IMR-90 (cell line): ENCODE measurements around the gene CADM2. TPM values are rescaled to one million over a fixed set of nuclear protein-coding genes. Genes with fewer than 3 reads are reported as not detected.

Experiments
- ATAC-seq: fragments of 200-7000 bp; cut with Tn5 transposase; 2 replicates; pipeline ENCODE4 v1.9.1; 2020; ENCODE audit warnings: low read depth, mild to moderate bottlenecking, moderate library complexity
- BruUV-seq: library from RNA; stranded (reverse); fragments of 400-500 nt; replicated peaks from 2 replicates; lab custom pipeline; 2021; lab: Mats Ljungman, UMichigan
- CTCF ChIA-PET: fragments of 300-600 bp; formaldehyde crosslinking; extraction: SDS; loops from one replicate; lab custom pipeline; 2021; ENCODE audit warnings: antibody characterized with exemption; lab: Yijun Ruan, JAX
- POLR2A ChIA-PET: fragments of 300-600 bp; sonication (Branson Sonifier 250); formaldehyde crosslinking; loops from one replicate; lab custom pipeline; 2022; ENCODE audit warnings: antibody characterized with exemption; ENCODE audit not compliant: unreplicated experiment; lab: Charles Lee
- DNase-seq: peaks from one replicate; pipeline ENCODE4 v3.0.0; 2013
- H2AFZ ChIP-seq: replicated peaks from 2 replicates; pipeline ENCODE3; 2013; ENCODE audit warnings: low read length, mild to moderate bottlenecking; ENCODE audit not compliant: poor library complexity
- H2AK5ac ChIP-seq: 2 replicates; pipeline ENCODE4 v1.6.1; 2013; ENCODE audit warnings: low read depth, low read length, inconsistent platforms
- H2AK9ac ChIP-seq: replicated peaks from 2 replicates; pipeline ENCODE3; 2013; ENCODE audit warnings: mild to moderate bottlenecking, low read depth, low read length, moderate library complexity; ENCODE audit not compliant: poor library complexity
- H2BK120ac ChIP-seq: 2 replicates; pipeline ENCODE4 v1.6.1; 2013; ENCODE audit warnings: low read depth, low read length, inconsistent platforms
- H2BK15ac ChIP-seq: 3 replicates; pipeline ENCODE4 v1.6.1; 2013; ENCODE audit warnings: low read depth, low read length, inconsistent platforms
- H2BK20ac ChIP-seq: 2 replicates; pipeline ENCODE4 v1.6.1; 2013; ENCODE audit warnings: low read depth, mild to moderate bottlenecking, inconsistent platforms, low read length, moderate library complexity
- H2BK5ac ChIP-seq: 2 replicates; pipeline ENCODE4 v1.6.1; 2013; ENCODE audit warnings: mild to moderate bottlenecking, low read depth, low read length, inconsistent platforms; ENCODE audit not compliant: poor library complexity, severe bottlenecking
- H3K14ac ChIP-seq: replicated peaks from 2 replicates; pipeline ENCODE4 v1.6.1; 2013; ENCODE audit warnings: low read depth, low read length, inconsistent platforms
- H3K18ac ChIP-seq: 2 replicates; pipeline ENCODE4 v1.6.1; 2013; ENCODE audit warnings: low read depth, low read length, control low read depth
- H3K23ac ChIP-seq: 2 replicates; pipeline ENCODE4 v1.6.1; 2013; ENCODE audit warnings: low read depth, low read length, inconsistent platforms
- H3K27ac ChIP-seq: 2 replicates; pipeline ENCODE4 v1.5.1; 2013; ENCODE audit warnings: mild to moderate bottlenecking, control low read depth, low read length; ENCODE audit not compliant: insufficient read depth
- H3K27me3 ChIP-seq: 2 replicates; pipeline ENCODE4 v1.6.1; 2013; ENCODE audit warnings: low read length; ENCODE audit not compliant: control insufficient read depth, insufficient read depth
- H3K36me3 ChIP-seq: 2 replicates; pipeline ENCODE4 v1.6.1; 2013; ENCODE audit warnings: low read length, mixed read lengths; ENCODE audit not compliant: control insufficient read depth, insufficient read depth
- H3K4ac ChIP-seq: 2 replicates; pipeline ENCODE4 v1.6.1; 2013; ENCODE audit warnings: low read depth, low read length, inconsistent platforms
- H3K4me1 ChIP-seq: 2 replicates; pipeline ENCODE4 v1.6.1; 2013; ENCODE audit warnings: low read length, mixed read lengths; ENCODE audit not compliant: control insufficient read depth, insufficient read depth
- H3K4me2 ChIP-seq: 2 replicates; pipeline ENCODE4 v1.6.1; 2013; ENCODE audit warnings: low read depth, mild to moderate bottlenecking, control low read depth, low read length, moderate library complexity
- H3K4me3 ChIP-seq: 2 replicates; pipeline ENCODE4 v1.5.1; 2013; ENCODE audit warnings: low read depth, mild to moderate bottlenecking, control low read depth, low read length, moderate library complexity; ENCODE audit not compliant: insufficient read depth
- H3K56ac ChIP-seq: 2 replicates; pipeline ENCODE4 v1.6.1; 2013; ENCODE audit warnings: low read length, inconsistent platforms; ENCODE audit not compliant: insufficient read depth; ENCODE audit errors: extremely low read depth
- H3K79me1 ChIP-seq, 2 experiments: 2 replicates each; pipeline ENCODE4 v1.6.1; 2013; ENCODE audit warnings: low read length in 2 of 2, inconsistent platforms in 1 of 2, low read depth in 1 of 2
- H3K9ac ChIP-seq: 2 replicates; pipeline ENCODE4 v1.6.1; 2013; ENCODE audit warnings: low read depth, low read length, control low read depth
- H3K9me1 ChIP-seq: 2 replicates; pipeline ENCODE4 v1.6.1; 2013; ENCODE audit warnings: low read length, inconsistent platforms; ENCODE audit not compliant: insufficient read depth
- H3K9me3 ChIP-seq: 2 replicates; pipeline ENCODE4 v1.6.1; 2013; ENCODE audit warnings: low read length; ENCODE audit not compliant: control insufficient read depth, insufficient read depth
- H4K20me1 ChIP-seq: 2 replicates; pipeline ENCODE4 v1.6.1; 2013; ENCODE audit warnings: low read length, inconsistent platforms; ENCODE audit not compliant: insufficient read depth
- H4K5ac ChIP-seq: 2 replicates; pipeline ENCODE4 v1.6.1; 2013; ENCODE audit warnings: mild to moderate bottlenecking, low read depth, low read length, control low read depth
- H4K8ac ChIP-seq, 2 experiments: 2 replicates each; pipeline ENCODE4 v1.6.1; 2013; ENCODE audit warnings: low read depth in 2 of 2, low read length in 2 of 2, control low read depth in 1 of 2, inconsistent platforms in 1 of 2
- H4K91ac ChIP-seq: 2 replicates; pipeline ENCODE4 v1.6.1; 2013; ENCODE audit warnings: low read depth, low read length, inconsistent platforms; ENCODE audit not compliant: insufficient read depth
- BHLHE40 ChIP-seq: fragments of 150-350 bp; IDR thresholded peaks from 2 replicates; pipeline ENCODE4 v1.6.1; 2016; ENCODE audit warnings: mild to moderate bottlenecking, low read depth, low read length
- CEBPB ChIP-seq: IDR thresholded peaks from 2 replicates; pipeline ENCODE4 v1.6.1; 2012; ENCODE audit warnings: low read depth, low read length, improper control_type of control experiment
- CHD1 ChIP-seq: IDR thresholded peaks from 2 replicates; pipeline ENCODE4 v1.6.1; 2012; ENCODE audit warnings: low read depth, low read length, improper control_type of control experiment
- CTCF ChIP-seq: conservative IDR thresholded peaks from 2 replicates; pipeline ENCODE4 v1.5.1; 2012; ENCODE audit warnings: mild to moderate bottlenecking, low read depth, low read length, improper control_type of control experiment
- ELK1 ChIP-seq: fragments of 150-350 bp; IDR thresholded peaks from 2 replicates; pipeline ENCODE4 v1.6.1; 2016; ENCODE audit warnings: low read depth, mild to moderate bottlenecking, low read length, moderate library complexity, borderline replicate concordance
- FOS ChIP-seq: fragments of 150-350 bp; IDR thresholded peaks from 2 replicates; pipeline ENCODE4 v1.6.1; 2016; ENCODE audit warnings: low read depth, low read length
- MAFK ChIP-seq: IDR thresholded peaks from 2 replicates; pipeline ENCODE4 v1.6.1; 2012; ENCODE audit warnings: low read depth, low read length, improper control_type of control experiment
- MAZ ChIP-seq: IDR thresholded peaks from 2 replicates; pipeline ENCODE4 v1.6.1; 2012; ENCODE audit warnings: low read depth, mild to moderate bottlenecking, low read length, improper control_type of control experiment, moderate library complexity, borderline replicate concordance
- MXI1 ChIP-seq: IDR thresholded peaks from 2 replicates; pipeline ENCODE4 v1.6.1; 2012; ENCODE audit warnings: low read depth, mild to moderate bottlenecking, low read length, moderate library complexity, borderline replicate concordance
- NFE2L2 ChIP-seq: fragments of 150-350 bp; IDR thresholded peaks from 2 replicates; pipeline ENCODE4 v1.6.1; 2016; ENCODE audit warnings: low read depth, mild to moderate bottlenecking, low read length
- POLR2A ChIP-seq: IDR thresholded peaks from 2 replicates; pipeline ENCODE4 v1.6.1; 2012; ENCODE audit warnings: mild to moderate bottlenecking, low read depth, low read length
- RAD21 ChIP-seq: IDR thresholded peaks from 2 replicates; pipeline ENCODE4 v1.6.1; 2012; ENCODE audit warnings: low read length, improper control_type of control experiment
- RCOR1 ChIP-seq: IDR thresholded peaks from 2 replicates; pipeline ENCODE4 v1.6.1; 2012; ENCODE audit warnings: mild to moderate bottlenecking, low read length, improper control_type of control experiment; ENCODE audit not compliant: insufficient replicate concordance
- RFX5 ChIP-seq: IDR thresholded peaks from 2 replicates; pipeline ENCODE4 v1.8.0; 2012; ENCODE audit warnings: low read depth, mild to moderate bottlenecking, low read length, moderate library complexity
- SMC3 ChIP-seq: fragments of 150-350 bp; IDR thresholded peaks from 2 replicates; pipeline ENCODE4 v1.6.1; 2016; ENCODE audit warnings: low read depth, mild to moderate bottlenecking, antibody characterized with exemption, low read length, moderate library complexity
- USF2 ChIP-seq: fragments of 150-350 bp; IDR thresholded peaks from 2 replicates; pipeline ENCODE4 v1.6.1; 2017; ENCODE audit warnings: mild to moderate bottlenecking, antibody characterized with exemption, low read length, low read depth
- WGBS, 2 experiments: methylation state at CpG; one replicate each; pipeline versions ENCODE4 v1.1.5 to v1.1.7; 2013; ENCODE audit warnings: missing lambda C conversion rate in 2 of 2; ENCODE audit not compliant: insufficient read length in 1 of 2; ENCODE audit errors: extremely low coverage in 2 of 2; 5-methylcytosine and 5-hydroxymethylcytosine counted together
- dilution Hi-C: fragments of 300-500 bp; cut with HindIII; formaldehyde crosslinking; loops from one replicate; pipeline ENCODE4 v1.14.3; 2018; ENCODE audit warnings: low sequenced_read_pairs; ENCODE audit not compliant: unreplicated experiment
- in situ Hi-C: fragments of 300-500 bp; cut with MboI; formaldehyde crosslinking; loops from 3 replicates; pipeline ENCODE4 v1.14.3; 2019; ENCODE audit warnings: low sequenced_read_pairs, inconsistent platforms, mixed read lengths
- intact Hi-C: fragments of 100-400 bp; cut with micrococcal nuclease; formaldehyde crosslinking; loops from 2 replicates; pipeline ENCODE4 v1.10.0; 2022
- polyA plus RNA-seq, 3 experiments: library from polyadenylated mRNA; depleted of rRNA; stranded (reverse); fragments of >200 nt; gene quantifications; 2 replicates each; pipeline ENCODE4 v1.2.3, GENCODE V29; 2012; ENCODE audit warnings: low replicate concordance in 1 of 3
- total RNA-seq: library from RNA; depleted of rRNA; stranded (reverse); fragments of >200 nt; gene quantifications from 2 replicates; pipeline ENCODE4 v1.2.3, GENCODE V29; 2012

Gene CADM2
- total and polyA plus RNA-seq, 2 of the 4 experiments (the other 2 are of a cell fraction) = not detected

- DNase-seq = no peak
- TF ChIP-seq ELK1 (no peak), SMC3 (no peak), MAZ (no peak), RAD21 (no peak), MXI1 (no peak), RFX5 (no peak), MAFK (no peak), FOS (no peak), RCOR1 (no peak), USF2 (no peak), CTCF (no peak), POLR2A (no peak), CHD1 (no peak), BHLHE40 (no peak), CEBPB (no peak), NFE2L2 (no peak)
- Histone ChIP-seq H2AK5ac (no peak overlapping the region), H4K20me1 (no peaks in the 10 kb centered on the region), H3K4ac (no peak overlapping the region), H2BK15ac (no peak overlapping the region), H3K14ac (no peak overlapping the region), H3K18ac (no peak overlapping the region), H3K36me3 (no peaks in the 10 kb centered on the region), H2AK9ac (no peak overlapping the region), H3K9me1 (no peaks in the 10 kb centered on the region), H2BK20ac (no peak overlapping the region), H4K8ac (no peak overlapping the region), H3K4me2 (no peak overlapping the region), H3K23ac (no peak overlapping the region), H3K4me3 (no peak overlapping the region), H2BK120ac (no peak overlapping the region), H3K56ac (no peak overlapping the region), H2BK5ac (no peak overlapping the region), H4K91ac (no peak overlapping the region), H3K9me3 (no peaks in the 10 kb centered on the region), H3K9ac (no peak overlapping the region), H3K79me1 (no peaks in the 10 kb centered on the region), H2AFZ (no peak overlapping the region), H3K27me3 (no peaks in the 10 kb centered on the region), H3K27ac (no peak overlapping the region), H3K4me1 (no peaks in the 10 kb centered on the region), H4K5ac (no peak overlapping the region)
- no peak for ATAC-seq
- no TSS peak for BruUV-seq
- in situ Hi-C loops (no loop called here), intact Hi-C loops (no loop called here), dilution Hi-C loops (no loop called here)
- 50% methylated on average over 4 of the region's 4 CpGs; no CpG with 5 or more reads in 1 of the 2 experiments for WGBS, 2 experiments
- ChIA-PET CTCF (no interaction called here), POLR2A (no interaction called here)
Observed at GRCh38 chr3:85572426-85572825, 613.6 kb downstream of the CADM2 start.
